ENCODE data around the gene TUBB3. TPM values are rescaled to one million over a fixed set of nuclear protein-coding genes. Genes with fewer than 3 reads are reported as not detected.

Gene TUBB3
- total and polyA plus RNA-seq, 9 of the 15 experiments (the other 6 are each of a cell fraction or from before 2014, with no cell fraction given) = 0.18 to 12.5 (median 5.0) TPM

- TF ChIP-seq CEBPZ (IDR thresholded peaks at IDR 0.05; ENCODE audit: borderline replicate concordance, low read depth, low read length) (no peak), DEAF1 (CRISPR knock-in tag; IDR thresholded peaks at IDR 0.05) (no peak), BHLHE40 (IDR thresholded peaks at IDR 0.05; ENCODE audit: low read length) (peak; percentile 79), TAF7 (tag; IDR thresholded peaks at IDR 0.05) (no peak), MIER1 (IDR thresholded peaks at IDR 0.05; ENCODE audit: low read depth) (no peak), FOSL1 (tag; conservative IDR thresholded peaks at IDR 0.05) (no peak), ETV1 (tag; conservative IDR thresholded peaks at IDR 0.05; ENCODE audit: low read depth) (peak; percentile 52; the same call in 1 of the 2 replicates), STAT6 (CRISPR knock-in tag; IDR thresholded peaks at IDR 0.05) (no peak), GATA2 (CRISPR knock-in tag; IDR thresholded peaks at IDR 0.05) (no peak), MED1 (CRISPR knock-in tag; IDR thresholded peaks at IDR 0.05; ENCODE audit: borderline replicate concordance) (no peak), TBP (optimal IDR thresholded peaks at IDR 0.05; ENCODE audit: low read depth, low read length) (no peak)
- TF ChIP-seq, protein P1, sequence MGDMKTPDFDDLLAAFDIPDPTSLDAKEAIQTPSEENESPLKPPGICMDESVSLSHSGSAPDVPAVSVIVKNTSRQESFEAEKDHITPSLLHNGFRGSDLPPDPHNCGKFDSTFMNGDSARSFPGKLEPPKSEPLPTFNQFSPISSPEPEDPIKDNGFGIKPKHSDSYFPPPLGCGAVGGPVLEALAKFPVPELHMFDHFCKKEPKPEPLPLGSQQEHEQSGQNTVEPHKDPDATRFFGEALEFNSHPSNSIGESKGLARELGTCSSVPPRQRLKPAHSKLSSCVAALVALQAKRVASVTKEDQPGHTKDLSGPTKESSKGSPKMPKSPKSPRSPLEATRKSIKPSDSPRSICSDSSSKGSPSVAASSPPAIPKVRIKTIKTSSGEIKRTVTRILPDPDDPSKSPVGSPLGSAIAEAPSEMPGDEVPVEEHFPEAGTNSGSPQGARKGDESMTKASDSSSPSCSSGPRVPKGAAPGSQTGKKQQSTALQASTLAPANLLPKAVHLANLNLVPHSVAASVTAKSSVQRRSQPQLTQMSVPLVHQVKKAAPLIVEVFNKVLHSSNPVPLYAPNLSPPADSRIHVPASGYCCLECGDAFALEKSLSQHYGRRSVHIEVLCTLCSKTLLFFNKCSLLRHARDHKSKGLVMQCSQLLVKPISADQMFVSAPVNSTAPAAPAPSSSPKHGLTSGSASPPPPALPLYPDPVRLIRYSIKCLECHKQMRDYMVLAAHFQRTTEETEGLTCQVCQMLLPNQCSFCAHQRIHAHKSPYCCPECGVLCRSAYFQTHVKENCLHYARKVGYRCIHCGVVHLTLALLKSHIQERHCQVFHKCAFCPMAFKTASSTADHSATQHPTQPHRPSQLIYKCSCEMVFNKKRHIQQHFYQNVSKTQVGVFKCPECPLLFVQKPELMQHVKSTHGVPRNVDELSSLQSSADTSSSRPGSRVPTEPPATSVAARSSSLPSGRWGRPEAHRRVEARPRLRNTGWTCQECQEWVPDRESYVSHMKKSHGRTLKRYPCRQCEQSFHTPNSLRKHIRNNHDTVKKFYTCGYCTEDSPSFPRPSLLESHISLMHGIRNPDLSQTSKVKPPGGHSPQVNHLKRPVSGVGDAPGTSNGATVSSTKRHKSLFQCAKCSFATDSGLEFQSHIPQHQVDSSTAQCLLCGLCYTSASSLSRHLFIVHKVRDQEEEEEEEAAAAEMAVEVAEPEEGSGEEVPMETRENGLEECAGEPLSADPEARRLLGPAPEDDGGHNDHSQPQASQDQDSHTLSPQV (IDR thresholded peaks at IDR 0.05) = peak; percentile 93
- TF ChIP-seq, protein P2, sequence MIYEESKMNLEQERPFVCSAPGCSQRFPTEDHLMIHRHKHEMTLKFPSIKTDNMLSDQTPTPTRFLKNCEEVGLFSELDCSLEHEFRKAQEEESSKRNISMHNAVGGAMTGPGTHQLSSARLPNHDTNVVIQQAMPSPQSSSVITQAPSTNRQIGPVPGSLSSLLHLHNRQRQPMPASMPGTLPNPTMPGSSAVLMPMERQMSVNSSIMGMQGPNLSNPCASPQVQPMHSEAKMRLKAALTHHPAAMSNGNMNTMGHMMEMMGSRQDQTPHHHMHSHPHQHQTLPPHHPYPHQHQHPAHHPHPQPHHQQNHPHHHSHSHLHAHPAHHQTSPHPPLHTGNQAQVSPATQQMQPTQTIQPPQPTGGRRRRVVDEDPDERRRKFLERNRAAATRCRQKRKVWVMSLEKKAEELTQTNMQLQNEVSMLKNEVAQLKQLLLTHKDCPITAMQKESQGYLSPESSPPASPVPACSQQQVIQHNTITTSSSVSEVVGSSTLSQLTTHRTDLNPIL (CRISPR knock-in tag; IDR thresholded peaks at IDR 0.05) = no peak
Measured at GRCh38 chr16:89917773-89918452, 5.2 kb upstream of the TUBB3 start (continued).

Measured in K562 (cell line).